Activated CD8-positive, alpha-beta memory T cell treated with anti-CD3 and anti-CD28 coated beads, Interleukin-2, amount 50 U/mL, for 48 hours (primary cell): ENCODE data around the gene TMTC1.

Source experiments
- DNase-seq: peaks from one replicate; pipeline ENCODE4 v3.0.0-alpha.2; 2020

Gene TMTC1

GRCh38 chr12:29609431-29610215, 174.1 kb downstream of the TMTC1 start:
- no peak for DNase-seq

GRCh38 chr12:29608581-29608980, 175.2 kb downstream of the TMTC1 start:
- DNase-seq, result no peak

GRCh38 chr12:29599381-29599780, 184.4 kb downstream of the TMTC1 start:
- no peak for DNase-seq

- no peak for DNase-seq
These were observed 188.5 kb downstream of the TMTC1 start for GRCh38 chr12:29595071-29595755.

- DNase-seq, result no peak
These were observed 190.7 kb downstream of the TMTC1 start for GRCh38 chr12:29593001-29593400.

GRCh38 chr12:29591140-29592020, 192.4 kb downstream of the TMTC1 start:
- DNase-seq, result no peak

- DNase-seq, result no peak
These were observed 193.9 kb downstream of the TMTC1 start for GRCh38 chr12:29589851-29590250.

GRCh38 chr12:29589286-29589820, 194.4 kb downstream of the TMTC1 start:
- DNase-seq, result no peak

GRCh38 chr12:29582677-29583272, 201.0 kb downstream of the TMTC1 start:
- DNase-seq, result no peak

- no peak for DNase-seq
These were observed 201.6 kb downstream of the TMTC1 start for GRCh38 chr12:29582146-29582545.

GRCh38 chr12:29581631-29582030, 202.1 kb downstream of the TMTC1 start:
- no peak for DNase-seq

GRCh38 chr12:29580971-29581370, 202.8 kb downstream of the TMTC1 start:
- no peak for DNase-seq

GRCh38 chr12:29578731-29579130, 205.0 kb downstream of the TMTC1 start:
- DNase-seq, result no peak

GRCh38 chr12:29578070-29578469, 205.7 kb downstream of the TMTC1 start:
- DNase-seq, result no peak

- DNase-seq, result no peak
These were observed 209.2 kb downstream of the TMTC1 start for GRCh38 chr12:29574500-29574899.

- DNase-seq, result no peak
These were observed 210.8 kb downstream of the TMTC1 start for GRCh38 chr12:29572938-29573337.

GRCh38 chr12:29572464-29572863, 211.3 kb downstream of the TMTC1 start:
- no peak for DNase-seq

GRCh38 chr12:29569132-29569757, 214.5 kb downstream of the TMTC1 start:
- DNase-seq, result no peak

GRCh38 chr12:29566441-29566840, 217.3 kb downstream of the TMTC1 start:
- DNase-seq, result no peak

- no peak for DNase-seq
These were observed 218.0 kb downstream of the TMTC1 start for GRCh38 chr12:29565727-29566126.

- DNase-seq, result no peak
These were observed 218.8 kb downstream of the TMTC1 start for GRCh38 chr12:29564925-29565324.

- no peak for DNase-seq
These were observed 220.1 kb downstream of the TMTC1 start for GRCh38 chr12:29563636-29564035.
